Body of pancreas (tissue), 4 donors: ENCODE measurements around the gene ADAMTSL1. TPM values are rescaled to one million over a fixed set of nuclear protein-coding genes. Genes with fewer than 3 reads are reported as not detected.

Source experiments
- ATAC-seq: fragments of 150-250 bp; one replicate; pipeline ENCODE4 v1.9.1; 2016
- DNase-seq, 4 donors: peaks; one replicate each; pipeline ENCODE4 v3.0.0-alpha.2; 2019
- H3K27ac ChIP-seq, 4 donors: fragments of 200-600 bp; sonication (generic); 1 replicate in 3 of 4; 2 replicates in 1 of 4; pipeline versions ENCODE4 v1.5.1 to v1.6.1; 2016 to 2019; ENCODE audit warnings: mild to moderate bottlenecking in 1 of 4, mixed read lengths in 1 of 4, moderate library complexity in 1 of 4
- H3K27me3 ChIP-seq, 2 donors: fragments of 200-600 bp; sonication (generic); one replicate each; pipeline ENCODE4 v1.6.0; 2016; ENCODE audit warnings: mild to moderate bottlenecking in 1 of 2
- H3K36me3 ChIP-seq, 2 donors: fragments of 200-600 bp; sonication (generic); replicated peaks in 1 of 2; 2 replicates each; pipeline ENCODE4 v1.5.1; 2016; ENCODE audit warnings: low read depth in 2 of 2; ENCODE audit not compliant: insufficient read depth in 1 of 2
- H3K4me1 ChIP-seq: fragments of 200-600 bp; sonication (generic); one replicate; pipeline ENCODE4 v1.6.0; 2016
- H3K4me3 ChIP-seq, 2 donors: fragments of 200-600 bp; sonication (generic); 1 replicate in 1 of 2; 2 replicates in 1 of 2; pipeline ENCODE4 v1.5.1; 2016 to 2019
- H3K9me3 ChIP-seq, 3 donors: fragments of 200-600 bp; sonication (generic); 1 replicate in 2 of 3; 2 replicates in 1 of 3; pipeline ENCODE4 v1.5.1; 2016
- POLR2A ChIP-seq, 3 donors: fragments of 450-650 bp; IDR thresholded peaks; one replicate each; pipeline ENCODE4 v1.6.1; 2016; ENCODE audit warnings: antibody characterized with exemption in 3 of 3, mild to moderate bottlenecking in 2 of 3
- WGBS, 2 donors: methylation state at CpG; one replicate each; pipeline ENCODE4 v1.1.5; 2017; 5-methylcytosine and 5-hydroxymethylcytosine counted together
- intact Hi-C: fragments of 100-400 bp; cut with DNase I; formaldehyde crosslinking; loops from one replicate; pipeline ENCODE4 v1.15.1; 2023
- total RNA-seq, 2 donors: library from RNA; depleted of rRNA; stranded (reverse); fragments of >200 nt; gene quantifications; one replicate each; pipeline ENCODE4 v1.1.0, GENCODE V29; 2016
- TF ChIP-seq, protein P1 (sequence below), 7 experiments: fragments of 450-650 bp in 4 of 7; fragments of 200-600 bp in 3 of 7; sonication (generic) in 3 of 7; IDR thresholded peaks; one replicate each; pipeline ENCODE4 v1.5.1; 2016 to 2019; ENCODE audit warnings: antibody characterized with exemption in 7 of 7

The ADAMTSL1 gene
- total RNA-seq, 2 donors from 2014 or later: 0.52 to 0.99 TPM

DNA sequence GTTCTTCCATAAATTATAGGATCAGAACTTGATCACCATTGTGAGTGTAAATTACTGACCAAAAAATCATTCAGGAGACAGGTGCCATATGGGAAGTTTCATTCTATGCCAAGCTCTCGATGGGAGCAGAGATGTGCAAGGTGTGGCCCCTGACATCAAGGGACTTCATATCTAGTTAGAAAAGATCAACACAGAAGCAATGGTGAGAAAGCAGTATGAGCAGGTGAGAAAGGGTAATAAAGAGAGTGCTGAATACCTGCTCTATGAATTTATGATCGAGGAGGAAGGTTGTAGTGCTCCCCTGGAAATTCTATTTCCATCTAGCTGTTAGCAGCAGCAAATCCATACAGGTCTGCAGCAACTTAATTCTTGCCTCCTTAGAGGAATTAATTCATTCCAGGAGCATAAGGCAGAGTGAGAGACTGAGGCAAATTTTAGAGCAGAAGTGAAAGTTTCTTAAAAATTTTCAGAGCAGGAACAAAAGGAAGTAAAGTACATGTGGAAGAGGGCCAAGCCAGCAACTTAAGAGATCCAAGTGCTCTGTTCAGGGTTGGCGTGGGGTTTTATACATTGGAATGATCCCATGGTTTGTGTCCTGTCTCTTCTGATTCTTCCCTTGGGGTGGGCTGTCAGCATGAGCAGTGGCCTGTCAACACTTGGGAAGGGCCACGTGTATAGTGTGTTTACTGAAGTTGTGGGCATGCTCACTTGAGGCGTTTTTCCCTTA is 377.3 kb downstream of the ADAMTSL1 start:
- 85% methylated on average over 5 of the region's 5 CpGs for WGBS, 2 donors
- no peak overlapping the region for H3K4me3 ChIP-seq
- no peaks in the 10 kb centered on the region for H3K27me3 ChIP-seq
- intact Hi-C loops: no loop called here
- H3K9me3 ChIP-seq: no peaks in the 10 kb centered on the region
- peaks cover 7% of the 10 kb centered on the region for H3K4me1 ChIP-seq
- DNase-seq (no peak), ATAC-seq (no peak)
- TF ChIP-seq, protein P1, sequence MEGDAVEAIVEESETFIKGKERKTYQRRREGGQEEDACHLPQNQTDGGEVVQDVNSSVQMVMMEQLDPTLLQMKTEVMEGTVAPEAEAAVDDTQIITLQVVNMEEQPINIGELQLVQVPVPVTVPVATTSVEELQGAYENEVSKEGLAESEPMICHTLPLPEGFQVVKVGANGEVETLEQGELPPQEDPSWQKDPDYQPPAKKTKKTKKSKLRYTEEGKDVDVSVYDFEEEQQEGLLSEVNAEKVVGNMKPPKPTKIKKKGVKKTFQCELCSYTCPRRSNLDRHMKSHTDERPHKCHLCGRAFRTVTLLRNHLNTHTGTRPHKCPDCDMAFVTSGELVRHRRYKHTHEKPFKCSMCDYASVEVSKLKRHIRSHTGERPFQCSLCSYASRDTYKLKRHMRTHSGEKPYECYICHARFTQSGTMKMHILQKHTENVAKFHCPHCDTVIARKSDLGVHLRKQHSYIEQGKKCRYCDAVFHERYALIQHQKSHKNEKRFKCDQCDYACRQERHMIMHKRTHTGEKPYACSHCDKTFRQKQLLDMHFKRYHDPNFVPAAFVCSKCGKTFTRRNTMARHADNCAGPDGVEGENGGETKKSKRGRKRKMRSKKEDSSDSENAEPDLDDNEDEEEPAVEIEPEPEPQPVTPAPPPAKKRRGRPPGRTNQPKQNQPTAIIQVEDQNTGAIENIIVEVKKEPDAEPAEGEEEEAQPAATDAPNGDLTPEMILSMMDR (IDR thresholded peaks at IDR 0.05): no peak
- no peak for TF ChIP-seq POLR2A (IDR thresholded peaks at IDR 0.05)
- H3K27ac ChIP-seq: no peak overlapping the region
- no peaks in the 10 kb centered on the region for H3K36me3 ChIP-seq

DNA sequence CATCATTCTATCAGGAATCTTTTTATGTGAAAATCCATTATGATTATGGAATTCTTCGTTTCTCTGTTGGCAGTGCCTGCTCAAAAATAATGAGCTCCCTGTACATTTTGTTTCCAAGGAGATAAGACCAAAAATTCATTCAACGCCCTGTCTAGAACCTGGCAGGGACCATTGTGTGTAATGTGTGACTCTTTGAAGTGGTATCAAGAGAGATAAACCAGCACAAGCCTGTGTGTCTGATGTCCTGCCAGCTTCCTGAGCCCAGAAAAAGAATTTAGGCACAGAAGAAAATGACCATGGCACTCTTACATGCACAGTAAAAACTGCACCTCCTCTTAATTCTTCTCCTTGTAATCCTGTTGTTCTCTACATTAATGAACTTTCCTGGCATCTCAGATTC is 381.7 kb downstream of the ADAMTSL1 start:
- DNase-seq: peak in 3 of 4 donors; percentile 18 to 72 (median 54)
- TF ChIP-seq POLR2A (IDR thresholded peaks at IDR 0.05): no peak
- TF ChIP-seq, protein P1 (IDR thresholded peaks at IDR 0.05): no peak
- Histone ChIP-seq H3K27me3 (no peaks in the 10 kb centered on the region), H3K4me3 (no peak overlapping the region), H3K27ac (no peak overlapping the region), H3K36me3 (no peaks in the 10 kb centered on the region), H3K9me3 (no peaks in the 10 kb centered on the region), H3K4me1 (peaks cover 7% of the 10 kb centered on the region)
- ATAC-seq: peak; percentile 48
- WGBS, 2 donors: 4 to 19% methylated on average over 2 of the region's 2 CpGs
- intact Hi-C loops: no loop called here

DNA sequence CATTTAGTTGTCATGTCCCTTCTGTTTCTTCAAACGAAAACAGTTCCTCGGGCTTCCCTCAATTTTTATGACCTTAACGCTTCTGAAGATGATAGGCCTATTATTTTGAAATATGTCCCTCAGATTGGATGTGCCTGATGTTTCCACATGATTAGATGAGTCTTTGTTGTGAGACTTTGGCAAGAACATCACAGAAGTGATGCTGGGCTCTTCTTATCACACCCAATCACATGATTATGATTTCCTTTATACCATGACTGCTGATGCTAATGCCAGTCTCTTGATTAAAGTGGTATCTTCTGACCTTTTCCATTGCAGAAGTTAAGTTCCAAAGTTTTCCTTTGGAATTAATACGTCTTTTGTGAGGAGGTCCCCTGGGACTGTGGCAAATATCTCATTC is 383.4 kb downstream of the ADAMTSL1 start:
- no peak for TF ChIP-seq POLR2A (IDR thresholded peaks at IDR 0.05)
- TF ChIP-seq, protein P1 (IDR thresholded peaks at IDR 0.05): no peak
- DNase-seq (no peak), ATAC-seq (no peak)
- WGBS, 2 donors: 79 to 86% methylated on average over 4 of the region's 4 CpGs
- Histone ChIP-seq H3K36me3 (no peaks in the 10 kb centered on the region), H3K4me1 (peaks cover 7% of the 10 kb centered on the region), H3K27ac (no peak overlapping the region), H3K9me3 (no peaks in the 10 kb centered on the region), H3K4me3 (no peak overlapping the region), H3K27me3 (no peaks in the 10 kb centered on the region)
- intact Hi-C loops: no loop called here

DNA sequence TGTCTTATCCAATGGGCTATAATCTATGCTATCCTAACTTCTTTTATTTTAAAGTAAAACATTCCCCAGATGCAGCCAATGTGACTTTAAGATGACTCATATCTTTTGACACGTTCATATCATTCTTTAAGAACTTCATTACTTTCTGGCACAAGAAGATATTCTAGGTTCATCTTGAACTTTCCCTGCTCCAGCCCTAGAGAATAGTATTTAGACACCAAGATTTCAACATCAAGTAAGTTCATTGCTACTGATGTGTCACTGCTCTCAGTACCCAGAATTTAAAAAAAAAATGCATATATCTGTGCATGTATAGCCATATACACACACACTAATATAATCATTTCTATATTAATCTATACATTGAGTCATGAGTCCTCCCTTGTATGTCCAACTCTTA is 383.8 kb downstream of the ADAMTSL1 start:
- 59 to 75% methylated on average over 1 of the region's 1 CpG for whole genome bisulfite sequencing, 2 donors
- DNase-seq (no peak), ATAC-seq (no peak)
- H3K27ac ChIP-seq: no peak overlapping the region
- no peaks in the 10 kb centered on the region for H3K27me3 ChIP-seq
- peaks cover 7% of the 10 kb centered on the region for H3K4me1 ChIP-seq
- no peak overlapping the region for H3K4me3 ChIP-seq
- intact Hi-C loops: no loop called here
- no peaks in the 10 kb centered on the region for H3K36me3 ChIP-seq
- H3K9me3 ChIP-seq: no peaks in the 10 kb centered on the region
- TF ChIP-seq, protein P1 (IDR thresholded peaks at IDR 0.05): no peak
- TF ChIP-seq POLR2A (IDR thresholded peaks at IDR 0.05): no peak
